ENCODE measurements around the gene FBXO48.

- TF ChIP-seq MAX (IDR thresholded peaks at IDR 0.05; ENCODE audit: low read depth, low read length) (no peak), POLR2AphosphoS5 (IDR thresholded peaks at IDR 0.05; ENCODE audit: low read length) (no peak), CTCF (IDR thresholded peaks at IDR 0.05 in 2 of 3, conservative IDR thresholded peaks at IDR 0.05 in 1 of 3; ENCODE audit: control insufficient read depth in 2 of 3, extremely low read depth in 1 of 3, insufficient read depth in 1 of 3, low read depth in 3 of 3, low read length in 3 of 3) (no peak), ELK1 (IDR thresholded peaks at IDR 0.05; ENCODE audit: low read depth, low read length) (no peak), SREBF2 (IDR thresholded peaks at IDR 0.05; ENCODE audit: low read length) (no peak), RFX5 (IDR thresholded peaks at IDR 0.05; ENCODE audit: low read depth, low read length) (no peak), PBX3 (IDR thresholded peaks at IDR 0.05; ENCODE audit: insufficient replicate concordance, low read depth, low read length) (no peak), RAD21 (IDR thresholded peaks at IDR 0.05; ENCODE audit: insufficient read depth, low read depth, low read length) (no peak), ETV6 (conservative IDR thresholded peaks at IDR 0.05 in 1 of 2, IDR thresholded peaks at IDR 0.05 in 1 of 2; ENCODE audit: borderline replicate concordance in 1 of 2, low read depth in 1 of 2) (no peak), USF1 (IDR thresholded peaks at IDR 0.05; ENCODE audit: borderline replicate concordance, extremely low read length, insufficient read depth, low read depth, low read length) (no peak), EP300 (IDR thresholded peaks at IDR 0.05; ENCODE audit: borderline replicate concordance in 1 of 2, control insufficient read depth in 1 of 2, low read depth in 2 of 2, low read length in 2 of 2) (no peak), MXI1 (IDR thresholded peaks at IDR 0.05; ENCODE audit: low read depth, low read length) (no peak)
Measured at GRCh38 chr2:68501768-68502167, 34.7 kb upstream of the FBXO48 start.
